Measurements from ENCODE around the gene SERTAD2.

GRCh38 chr2:64607381-64608304, 46.1 kb downstream of the SERTAD2 start:
- TF ChIP-seq CTCF (conservative IDR thresholded peaks at IDR 0.05; ENCODE audit: low read length) (no peak), EZH2phosphoT487 (IDR thresholded peaks at IDR 0.05; ENCODE audit: borderline replicate concordance) (no peak)

Measured in Loucy (cell line).